Panc1 (cell line): ENCODE data around the gene CALB2.

Experiments
- POLR2AphosphoS5 ChIP-seq: IDR thresholded peaks from 2 replicates; pipeline ENCODE4 v1.6.1; 2012; ENCODE audit warnings: mild to moderate bottlenecking, low read depth, low read length, moderate library complexity
- TF ChIP-seq, protein P1 (sequence below): fragments of 450-650 bp; IDR thresholded peaks from 2 replicates; pipeline ENCODE4 v1.5.1; 2017; ENCODE audit warnings: mild to moderate bottlenecking

DNA sequence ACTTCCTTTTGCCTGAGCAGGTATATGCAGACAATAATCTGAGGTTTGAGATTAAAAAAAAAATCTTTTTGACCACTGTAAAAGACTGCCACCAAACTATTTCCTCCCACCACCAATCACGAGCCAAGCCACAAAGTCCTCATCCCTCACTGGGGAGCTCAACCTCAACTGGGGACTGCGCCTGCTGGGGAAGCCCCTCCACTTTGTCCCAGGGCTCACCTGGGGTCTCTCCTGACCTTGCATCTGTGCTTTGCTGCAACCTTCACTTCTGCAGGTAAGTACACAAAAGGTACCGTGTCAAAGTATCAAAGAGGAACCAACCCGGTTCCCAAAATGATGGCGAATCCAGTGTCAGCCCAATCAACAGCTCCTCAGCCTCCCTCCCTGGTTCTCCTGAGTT lies 47.8 kb downstream of the CALB2 start:
- no peak for TF ChIP-seq POLR2AphosphoS5
- TF ChIP-seq, protein P1, sequence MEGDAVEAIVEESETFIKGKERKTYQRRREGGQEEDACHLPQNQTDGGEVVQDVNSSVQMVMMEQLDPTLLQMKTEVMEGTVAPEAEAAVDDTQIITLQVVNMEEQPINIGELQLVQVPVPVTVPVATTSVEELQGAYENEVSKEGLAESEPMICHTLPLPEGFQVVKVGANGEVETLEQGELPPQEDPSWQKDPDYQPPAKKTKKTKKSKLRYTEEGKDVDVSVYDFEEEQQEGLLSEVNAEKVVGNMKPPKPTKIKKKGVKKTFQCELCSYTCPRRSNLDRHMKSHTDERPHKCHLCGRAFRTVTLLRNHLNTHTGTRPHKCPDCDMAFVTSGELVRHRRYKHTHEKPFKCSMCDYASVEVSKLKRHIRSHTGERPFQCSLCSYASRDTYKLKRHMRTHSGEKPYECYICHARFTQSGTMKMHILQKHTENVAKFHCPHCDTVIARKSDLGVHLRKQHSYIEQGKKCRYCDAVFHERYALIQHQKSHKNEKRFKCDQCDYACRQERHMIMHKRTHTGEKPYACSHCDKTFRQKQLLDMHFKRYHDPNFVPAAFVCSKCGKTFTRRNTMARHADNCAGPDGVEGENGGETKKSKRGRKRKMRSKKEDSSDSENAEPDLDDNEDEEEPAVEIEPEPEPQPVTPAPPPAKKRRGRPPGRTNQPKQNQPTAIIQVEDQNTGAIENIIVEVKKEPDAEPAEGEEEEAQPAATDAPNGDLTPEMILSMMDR = no peak
